Activated naive CD8-positive, alpha-beta T cell treated with anti-CD3 and anti-CD28 coated beads, Interleukin-2, amount 50 U/mL, for 16 hours (primary cell): ENCODE measurements around the gene CAPN7.

Source experiments
- DNase-seq: peaks from one replicate; pipeline ENCODE4 v3.0.0-alpha.2; 2020; ENCODE audit warnings: low read depth, low spot score

The CAPN7 gene

DNA sequence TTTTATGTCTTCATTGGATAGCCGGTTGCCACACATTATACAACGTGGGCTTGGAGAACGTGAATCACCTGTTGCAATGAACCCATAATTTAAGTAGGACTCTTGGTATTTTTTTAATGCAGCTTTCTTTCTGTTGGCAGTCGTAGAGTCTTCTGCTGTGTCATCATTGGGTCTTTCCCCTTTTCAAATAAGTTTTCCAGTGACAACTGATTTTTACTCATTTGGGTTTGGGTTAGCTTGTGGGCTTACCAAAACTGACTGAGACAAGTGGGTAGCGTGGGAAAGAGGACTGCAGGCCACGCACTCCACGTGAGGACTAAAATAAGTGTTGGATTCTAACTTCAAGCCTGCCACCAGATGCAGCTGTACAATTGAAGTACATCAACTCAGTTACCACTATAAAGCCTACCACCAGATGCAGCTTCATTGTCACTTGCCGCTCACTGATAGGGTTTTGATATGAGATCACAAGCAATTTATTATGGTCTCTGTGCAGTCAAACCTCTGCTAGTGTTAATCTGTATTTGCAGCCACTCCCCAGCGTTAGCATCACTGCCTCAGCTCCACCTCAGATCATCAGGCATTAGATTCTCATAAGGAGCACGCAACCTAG is 6.4 kb upstream of the CAPN7 start:
- no peak for DNase-seq

DNA sequence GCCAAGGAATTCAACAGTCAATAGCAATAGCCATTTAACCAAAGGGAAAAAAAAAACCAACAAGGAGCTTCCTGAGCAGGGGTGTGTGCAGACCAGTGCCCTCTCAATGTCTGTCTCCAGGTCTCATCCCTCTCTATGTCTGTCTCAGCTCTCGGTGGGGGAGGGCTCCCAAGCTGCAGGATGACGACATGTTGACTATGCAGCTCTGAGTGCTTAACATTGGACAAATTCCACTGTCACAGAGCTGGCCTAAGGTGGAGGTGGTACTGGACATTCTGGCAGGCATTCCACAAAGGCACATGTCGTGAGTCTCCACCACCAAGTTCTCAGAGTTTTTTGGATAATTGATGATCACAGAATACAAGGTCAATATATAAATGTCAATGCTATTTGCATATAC is 2.0 kb upstream of the CAPN7 start:
- no peak for DNase-seq

DNA sequence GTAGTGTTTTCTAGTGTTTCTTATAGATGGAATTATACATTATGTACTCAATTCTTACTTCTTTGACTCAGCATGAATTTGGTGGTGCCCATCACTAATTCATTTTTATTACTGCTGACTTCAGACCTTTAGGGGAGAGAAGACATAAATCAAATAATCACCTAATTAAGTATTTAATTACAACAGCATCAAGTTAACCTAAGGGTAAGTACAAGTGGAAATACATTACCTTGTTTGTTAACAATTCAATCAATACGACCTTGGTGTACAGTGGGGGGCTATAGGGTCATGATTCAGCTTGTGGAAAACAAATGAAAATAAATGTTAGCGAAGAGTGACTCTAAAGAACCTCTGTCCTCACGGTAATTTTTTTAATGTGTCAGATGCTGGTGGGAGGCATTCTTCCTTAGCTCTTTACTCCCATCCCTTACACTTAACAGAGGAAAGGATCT is 538 bp upstream of the CAPN7 start:
- DNase-seq, result no peak

DNA sequence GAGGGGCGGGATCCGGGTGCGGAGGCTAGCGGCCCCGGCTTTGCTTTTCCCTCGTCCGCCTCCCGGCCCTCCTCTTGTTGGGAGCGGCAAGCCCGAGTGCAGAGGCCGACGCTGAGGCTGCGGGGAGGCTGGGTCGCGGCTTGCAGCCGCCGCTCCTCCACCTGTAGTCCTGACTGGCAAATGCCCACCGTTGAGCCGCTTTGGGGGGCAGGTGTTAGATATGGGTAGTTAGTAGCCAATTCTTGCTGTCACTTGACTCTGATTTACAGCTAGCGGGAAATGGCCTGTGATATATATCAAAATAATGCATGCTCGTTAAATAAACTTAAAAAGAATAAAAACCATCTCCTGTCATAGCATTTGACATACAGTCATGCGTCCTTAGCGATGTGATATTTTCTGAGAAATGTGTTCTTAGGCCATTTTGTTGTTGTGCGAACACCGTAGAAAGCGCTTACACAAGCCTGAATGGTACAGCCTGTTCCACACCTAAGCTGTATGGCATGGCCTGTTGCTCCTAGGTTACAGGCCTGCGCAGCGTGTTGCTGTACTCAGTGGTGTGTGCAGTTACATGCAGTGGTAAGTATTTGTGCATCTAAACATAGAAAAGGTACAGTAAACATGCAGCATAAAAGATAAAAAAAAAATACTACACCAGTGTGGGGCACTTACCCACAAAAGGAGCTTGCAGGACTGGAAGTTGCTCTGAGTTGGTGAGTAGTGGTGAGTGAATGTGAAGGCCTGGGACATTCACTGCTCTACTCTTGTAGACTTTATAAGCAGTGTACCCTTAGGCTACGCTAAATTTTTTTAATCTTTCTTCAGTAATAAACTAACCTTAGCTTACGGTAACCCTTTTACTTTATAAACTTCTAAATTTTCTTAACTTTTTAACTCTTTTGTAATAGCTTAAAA is 873 bp downstream of the CAPN7 start:
- no peak for DNase-seq

DNA sequence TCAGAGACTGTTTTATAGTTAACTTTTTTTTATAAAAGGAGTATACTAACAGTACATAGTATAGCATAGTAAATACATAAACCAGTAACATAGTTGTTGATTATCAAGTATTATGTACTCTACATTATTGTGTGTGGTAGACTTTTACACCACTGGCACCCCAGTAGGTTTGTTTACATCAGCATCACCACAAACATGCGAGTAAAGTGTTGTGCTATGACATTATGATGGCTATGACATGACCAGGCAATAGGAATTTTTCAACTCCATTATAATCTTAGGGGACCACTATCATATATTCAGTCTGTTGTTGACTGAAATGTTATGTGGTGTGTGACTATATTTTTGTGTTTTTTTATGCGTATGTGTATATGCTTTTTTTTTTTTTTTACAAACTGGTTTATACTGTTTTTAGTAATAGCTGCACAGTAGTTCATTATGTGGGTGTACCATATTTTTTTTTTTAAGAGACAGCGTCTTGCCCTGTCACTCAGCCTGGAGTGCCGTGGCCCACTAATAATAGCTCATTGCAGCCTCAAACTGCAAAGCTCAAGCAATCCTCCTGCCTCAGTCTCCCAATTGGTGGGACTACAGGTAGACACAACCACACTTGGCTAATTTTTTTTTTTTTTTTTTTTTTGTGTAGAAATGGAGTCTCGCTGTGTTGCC is 1.9 kb downstream of the CAPN7 start:
- DNase-seq, result no peak

DNA sequence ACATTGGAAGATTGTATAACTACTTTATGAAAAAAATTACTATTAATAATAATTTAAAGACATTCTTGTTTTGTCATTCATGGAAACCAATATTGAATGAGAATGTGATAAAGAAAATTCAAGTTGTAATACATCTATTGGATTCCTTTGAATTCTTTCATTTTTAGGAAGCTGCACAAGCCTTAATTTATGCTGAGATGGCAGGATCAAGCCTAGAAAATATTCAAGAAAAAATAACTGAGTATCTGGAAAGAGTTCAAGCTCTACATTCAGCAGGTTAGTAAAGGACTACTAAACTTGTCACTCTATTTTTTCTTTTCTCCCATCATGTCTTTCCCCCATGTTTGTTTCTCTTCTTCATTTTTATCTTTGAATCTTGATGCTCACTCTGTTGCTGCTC is 5.9 kb downstream of the CAPN7 start:
- DNase-seq, result no peak

DNA sequence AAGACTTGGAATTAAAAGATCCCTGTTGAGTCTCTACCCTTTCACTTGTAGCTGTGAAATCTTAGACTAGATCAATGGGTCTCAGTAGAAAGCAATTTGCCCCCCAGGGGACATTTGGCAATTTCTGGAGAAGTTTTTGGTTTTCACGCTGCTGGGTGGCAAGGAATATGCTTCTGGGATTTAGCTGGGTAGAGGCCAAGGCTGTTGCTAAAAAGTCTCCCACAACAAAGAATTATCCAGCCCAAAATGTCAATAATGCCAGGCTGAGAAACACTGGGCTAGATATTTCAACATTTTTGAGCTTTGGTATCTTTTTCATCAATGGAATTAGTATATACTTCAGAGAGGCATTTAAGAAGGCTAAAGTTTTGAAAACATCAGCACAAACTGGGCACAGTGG is 8.7 kb downstream of the CAPN7 start:
- no peak for DNase-seq

DNA sequence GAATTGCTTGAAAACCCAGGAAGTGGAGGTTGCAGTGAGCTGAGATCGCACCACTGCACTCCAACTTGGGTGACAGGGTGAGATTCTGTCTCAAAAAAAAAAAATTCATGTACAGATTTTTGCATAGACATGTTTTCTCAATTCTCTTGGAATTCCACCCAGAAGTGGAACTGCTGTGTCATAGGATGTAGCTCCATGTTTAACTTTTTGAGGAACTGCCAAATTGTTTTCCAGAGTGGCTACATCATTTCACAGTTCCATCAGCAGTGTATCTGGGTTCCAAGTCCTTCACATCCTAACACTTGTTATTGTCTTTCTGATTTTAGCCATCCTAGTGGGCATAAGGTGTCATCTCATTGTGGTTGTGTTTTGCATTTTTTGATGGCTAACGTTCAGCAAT is 9.9 kb downstream of the CAPN7 start:
- no peak for DNase-seq

DNA sequence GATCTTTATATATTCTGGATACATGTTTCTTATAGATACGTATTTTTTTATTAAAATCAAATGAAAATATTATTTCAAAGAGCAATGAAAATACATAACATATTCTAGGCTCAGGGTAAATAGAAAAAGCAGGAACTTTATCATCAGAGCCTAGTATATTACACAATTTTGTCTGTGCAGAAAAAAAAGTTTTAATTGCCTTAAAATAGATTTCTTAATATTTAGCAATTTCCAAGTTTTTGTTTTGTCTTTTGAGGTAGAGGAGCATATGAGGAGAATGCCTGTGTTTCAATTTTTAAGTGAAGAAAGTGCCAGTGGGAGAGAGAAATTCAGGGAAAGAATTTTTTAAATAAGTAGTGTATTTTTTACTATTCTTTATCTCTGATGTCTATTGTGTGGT is 10.5 kb downstream of the CAPN7 start:
- DNase-seq, result no peak

DNA sequence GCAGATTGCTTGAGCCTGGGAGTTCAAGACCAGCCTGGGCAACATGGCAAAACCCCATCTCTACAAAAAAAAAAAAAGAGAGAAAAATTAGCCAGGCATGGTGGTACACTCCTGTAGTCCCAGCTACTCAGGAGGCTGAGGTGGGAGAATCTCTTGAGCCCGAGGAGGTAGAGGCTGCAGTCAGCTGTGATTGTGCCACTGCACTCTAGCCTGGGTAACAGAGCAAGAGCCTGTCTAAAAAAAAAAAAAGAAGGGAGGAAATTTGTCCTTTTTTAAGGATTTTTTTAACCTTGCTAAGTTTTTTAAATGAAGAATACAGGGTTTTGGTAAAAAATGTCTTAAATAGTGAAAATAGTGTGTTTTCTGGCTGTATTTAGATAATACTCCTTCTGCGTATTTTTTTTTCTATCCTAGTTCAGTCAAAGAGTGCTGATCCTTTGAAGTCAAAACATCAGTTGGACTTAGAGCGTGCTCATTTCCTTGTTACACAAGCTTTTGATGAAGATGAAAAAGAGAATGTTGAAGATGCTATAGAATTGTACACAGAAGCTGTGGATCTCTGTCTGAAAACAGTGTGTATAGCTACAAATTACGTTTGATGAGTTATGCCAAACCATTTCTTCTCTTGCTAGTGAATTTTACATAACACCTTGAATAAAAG is 11.1 kb downstream of the CAPN7 start:
- no peak for DNase-seq

DNA sequence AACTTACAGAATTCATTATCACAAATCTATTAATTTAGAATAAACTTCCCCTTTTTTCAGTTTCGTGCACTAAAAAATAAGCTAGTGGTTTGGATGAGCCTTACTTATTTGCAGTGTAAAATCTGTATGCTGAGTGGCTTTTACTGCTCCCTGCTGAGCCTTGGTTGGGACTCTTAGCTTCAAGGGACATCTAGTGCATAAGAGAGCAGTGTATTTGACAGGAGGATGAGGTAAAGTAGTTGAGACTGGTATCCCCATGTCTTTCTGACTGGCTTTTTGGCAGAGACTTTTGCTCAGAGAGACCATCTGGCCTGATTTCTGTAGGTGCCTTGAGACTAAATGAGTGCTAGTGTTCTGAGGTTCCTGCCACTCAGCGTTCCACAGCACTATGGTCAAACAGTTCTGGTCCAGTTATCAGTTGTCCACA is 11.8 kb downstream of the CAPN7 start:
- no peak for DNase-seq

DNA sequence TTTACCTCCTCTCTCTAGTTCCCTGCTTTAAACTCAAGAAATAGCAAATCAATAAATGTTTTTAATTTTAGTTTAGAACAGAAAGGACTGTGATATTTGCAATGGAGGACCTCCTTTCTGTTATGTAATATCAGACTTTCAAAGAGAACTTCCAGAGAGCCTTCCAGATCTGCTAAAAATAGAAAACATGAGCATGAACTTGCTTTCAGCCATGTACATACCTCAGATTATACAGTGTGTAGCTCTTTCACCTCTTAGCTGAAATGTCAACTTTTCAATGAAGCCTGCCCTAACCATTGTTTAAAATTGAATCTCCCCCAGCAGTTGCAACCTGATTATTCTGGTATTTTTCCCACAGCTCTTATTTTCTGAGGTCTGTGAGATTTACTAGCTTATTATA is 12.6 kb downstream of the CAPN7 start:
- no peak for DNase-seq

DNA sequence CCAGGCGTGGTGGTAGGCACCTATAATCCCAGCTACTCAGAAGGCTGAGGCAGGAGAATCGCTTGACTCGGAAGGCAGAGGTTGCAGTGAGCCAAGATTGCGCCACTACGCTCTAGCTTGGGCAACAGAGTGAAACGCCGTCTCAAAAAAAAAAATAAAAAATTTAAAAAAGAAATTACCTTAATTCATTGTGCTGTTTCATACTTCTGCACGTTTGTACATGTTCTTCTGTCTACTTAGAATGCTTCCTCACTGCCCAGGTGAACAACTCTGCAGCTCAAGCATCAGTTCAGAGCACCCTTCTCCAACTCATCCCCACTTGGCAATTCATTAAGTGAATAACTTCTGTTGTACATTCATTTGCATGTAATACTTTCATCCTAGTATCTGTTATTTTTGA is 14.0 kb downstream of the CAPN7 start:
- no peak for DNase-seq

DNA sequence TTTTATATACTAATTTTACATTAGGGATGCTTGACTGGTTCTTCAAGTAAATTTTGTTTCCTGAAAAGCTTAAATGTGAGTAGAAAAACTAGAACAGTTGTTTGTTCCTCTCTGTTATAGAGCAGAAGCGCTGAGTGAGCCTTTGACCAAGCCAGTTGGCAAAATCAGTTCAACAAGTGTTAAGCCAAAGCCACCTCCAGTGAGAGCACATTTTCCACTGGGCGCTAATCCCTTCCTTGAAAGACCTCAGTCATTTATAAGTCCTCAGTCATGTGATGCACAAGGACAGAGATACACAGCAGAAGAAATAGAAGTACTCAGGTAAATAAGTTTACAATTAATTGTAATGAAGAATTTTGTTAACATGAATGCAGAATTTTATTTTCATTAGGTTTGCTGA is 14.6 kb downstream of the CAPN7 start:
- no peak for DNase-seq

DNA sequence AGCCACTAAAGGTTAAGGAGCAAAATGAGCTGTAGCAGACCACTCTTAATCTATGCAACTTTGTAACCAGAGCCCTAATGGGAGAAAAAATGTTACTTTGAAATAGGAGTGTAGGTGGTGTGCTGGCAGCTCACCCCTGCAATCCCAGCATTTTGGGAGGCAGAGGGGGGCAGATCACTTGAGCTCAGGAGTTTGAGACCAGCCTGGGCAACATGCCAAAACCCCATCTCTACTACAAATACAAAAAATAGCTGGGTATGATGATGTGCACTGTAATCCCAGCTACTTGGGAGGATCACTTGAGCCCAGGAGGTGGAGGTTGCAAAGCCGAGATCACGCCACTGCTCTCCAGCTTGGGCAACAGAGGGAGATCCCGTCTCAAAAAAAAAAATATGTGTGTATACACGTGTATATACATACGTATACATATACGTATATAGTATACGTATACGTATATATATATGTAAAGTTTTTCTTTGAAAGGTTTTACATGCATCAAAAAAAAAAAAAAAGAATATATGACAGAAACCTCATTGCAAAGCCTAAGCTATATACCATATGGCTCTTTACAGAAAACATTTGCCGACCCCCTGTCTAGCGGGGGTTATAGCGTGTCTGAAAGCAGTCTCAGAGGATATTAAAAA is 15.7 kb downstream of the CAPN7 start:
- no peak for DNase-seq

DNA sequence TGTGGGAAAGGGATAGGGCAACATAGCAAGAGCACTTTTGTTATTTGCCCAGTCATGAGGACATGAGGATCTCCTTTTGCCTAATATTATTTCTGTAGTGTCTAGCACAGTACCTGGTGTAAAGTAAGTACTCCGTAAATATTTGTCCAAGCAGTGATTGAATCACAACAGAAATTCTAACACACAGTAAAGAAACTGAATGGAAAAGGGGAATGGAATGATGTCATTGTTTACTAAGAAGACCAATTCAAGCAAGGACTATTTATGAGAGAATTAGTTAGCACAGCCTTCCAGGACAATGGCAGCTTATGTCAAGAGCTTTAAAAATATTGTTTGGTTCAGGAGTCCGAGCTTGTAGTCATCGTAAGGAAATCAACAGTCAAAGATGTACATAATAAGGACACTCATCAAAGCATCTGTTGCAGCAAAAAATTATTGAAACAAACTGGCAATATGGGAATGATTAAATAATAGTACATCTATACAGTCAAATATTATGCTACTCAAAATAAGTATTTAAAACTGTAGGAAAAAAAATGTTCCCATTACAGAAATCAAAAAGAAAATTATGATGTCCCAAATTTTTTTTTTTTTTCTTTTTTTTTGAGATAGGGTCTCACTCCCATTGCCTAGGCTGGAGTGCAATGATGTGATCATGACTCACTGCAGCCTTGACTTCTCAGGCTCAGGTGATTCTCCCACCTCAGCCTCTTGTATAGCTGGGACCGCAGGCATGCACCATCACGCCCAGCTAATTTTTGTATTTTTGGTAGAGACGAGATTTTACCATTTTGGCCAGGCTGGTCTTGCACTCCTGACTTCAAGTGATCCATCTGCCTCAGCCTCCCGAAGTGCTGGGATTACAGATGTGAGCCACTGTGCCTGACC is 17.9 kb downstream of the CAPN7 start:
- DNase-seq, result no peak

DNA sequence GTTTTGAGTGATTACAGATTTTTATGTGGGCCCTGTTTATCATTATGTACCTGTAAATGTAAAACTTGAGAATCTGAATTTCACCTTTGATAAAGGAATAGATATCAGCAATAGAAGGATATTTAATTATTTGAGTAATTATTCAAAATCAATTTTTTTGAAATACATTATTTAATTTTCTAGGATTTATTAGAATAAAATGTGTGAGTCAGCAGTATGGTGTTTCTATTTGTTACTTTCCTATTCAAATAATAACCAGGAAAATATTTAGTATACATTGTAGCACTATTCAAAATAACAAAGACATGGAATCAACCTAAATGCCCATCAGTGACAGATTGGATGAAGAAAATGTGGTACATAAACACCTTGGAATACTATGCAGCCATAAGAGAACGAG is 22.1 kb downstream of the CAPN7 start:
- no peak for DNase-seq

DNA sequence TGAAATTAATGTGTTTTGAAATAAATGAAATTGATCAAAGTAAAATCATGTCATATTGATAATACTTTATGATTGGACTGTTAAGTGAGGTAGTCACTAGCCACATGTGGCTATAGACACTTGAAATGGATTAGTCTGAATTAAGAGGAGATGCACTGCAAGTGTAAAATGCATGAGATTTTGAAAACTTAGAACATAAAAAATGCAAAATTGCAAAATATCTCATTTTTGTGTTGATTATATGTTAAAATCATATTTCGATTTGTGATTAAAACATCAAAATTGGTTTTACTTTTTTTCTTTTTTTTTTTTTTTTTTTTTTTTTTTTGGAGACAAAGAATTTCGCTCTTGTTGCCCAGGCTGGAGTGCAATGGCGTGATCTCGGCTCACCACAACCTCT is 23.2 kb downstream of the CAPN7 start:
- no peak for DNase-seq

DNA sequence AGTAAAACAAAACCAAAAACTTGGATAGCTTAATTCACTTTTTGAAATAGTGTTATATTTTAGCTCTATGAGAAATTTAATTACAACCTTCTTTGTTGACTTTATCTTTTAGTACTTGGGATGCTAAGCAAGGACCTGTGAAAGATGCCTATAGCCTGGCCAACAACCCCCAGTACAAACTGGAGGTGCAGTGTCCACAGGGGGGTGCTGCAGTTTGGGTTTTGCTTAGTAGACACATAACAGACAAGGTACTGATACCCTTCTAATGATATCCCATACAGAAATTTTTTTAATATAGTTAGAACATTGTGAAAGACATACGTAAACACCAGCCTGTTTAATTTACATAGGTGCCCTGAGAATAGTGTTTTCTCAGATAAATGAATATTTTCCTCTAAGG is 35.3 kb downstream of the CAPN7 start:
- DNase-seq, result no peak

DNA sequence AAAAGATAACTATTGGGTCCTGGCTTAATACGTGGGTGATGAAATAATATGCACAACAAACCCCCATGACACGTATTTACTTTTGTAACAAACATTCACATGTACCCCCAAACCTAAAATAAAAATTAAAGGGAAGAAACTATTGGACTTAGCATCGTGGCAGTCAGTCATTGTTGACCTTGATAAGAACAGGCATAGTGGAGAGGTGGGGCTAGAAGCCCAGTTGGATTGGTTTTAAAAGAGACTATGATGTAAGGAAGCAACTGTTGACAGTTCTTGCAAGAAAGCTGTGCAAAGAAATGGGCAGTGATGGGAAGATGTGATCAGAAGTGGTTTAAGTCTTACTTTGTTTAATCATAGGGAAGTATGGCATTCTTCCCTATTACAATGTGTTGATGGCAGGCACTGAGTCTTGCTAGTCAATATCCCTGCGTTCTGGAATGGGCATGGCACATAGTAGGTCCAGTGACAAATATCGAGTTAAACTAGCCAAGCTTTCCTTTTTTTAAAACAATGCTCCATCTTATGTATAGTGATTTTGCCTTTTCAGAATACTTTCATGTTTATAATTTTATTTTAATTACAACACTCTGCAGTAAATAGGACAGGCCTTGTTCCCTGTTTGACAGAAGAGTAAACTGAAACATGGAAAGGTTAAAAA is 37.9 kb downstream of the CAPN7 start:
- no peak for DNase-seq
